Hepatocyte (in vitro differentiated cells): ENCODE measurements around the gene TBX10. TPM values are rescaled to one million over a fixed set of nuclear protein-coding genes. Genes with fewer than 3 reads are reported as not detected.

ENCODE experiments used
- DNase-seq: peaks from one replicate; pipeline ENCODE4 v3.0.0-alpha.2; 2016; ENCODE audit warnings: low spot score
- H2AFZ ChIP-seq: fragments of 200-600 bp; sonication (generic); 2 replicates; pipeline ENCODE4 v1.6.0; 2016; ENCODE audit warnings: antibody characterized with exemption, mild to moderate bottlenecking
- H3K27ac ChIP-seq: fragments of 200-600 bp; sonication (generic); 2 replicates; pipeline ENCODE4 v1.5.1; 2016; ENCODE audit warnings: mild to moderate bottlenecking
- H3K27me3 ChIP-seq: fragments of 200-600 bp; sonication (generic); 2 replicates; pipeline ENCODE4 v1.6.1; 2016
- H3K36me3 ChIP-seq: fragments of 200-600 bp; sonication (generic); replicated peaks from 2 replicates; pipeline ENCODE4 v1.5.1; 2016; ENCODE audit warnings: low read depth; ENCODE audit not compliant: insufficient read depth
- H3K4me1 ChIP-seq: fragments of 200-600 bp; sonication (generic); 2 replicates; pipeline ENCODE4 v1.5.1; 2016; ENCODE audit warnings: mild to moderate bottlenecking, moderate library complexity; ENCODE audit not compliant: insufficient read depth
- H3K4me2 ChIP-seq: fragments of 200-600 bp; sonication (generic); 2 replicates; pipeline ENCODE4 v1.6.0; 2016
- H3K4me3 ChIP-seq: fragments of 200-600 bp; sonication (generic); 2 replicates; pipeline ENCODE4 v1.5.1; 2016; ENCODE audit warnings: mild to moderate bottlenecking
- H3K79me2 ChIP-seq: fragments of 200-600 bp; sonication (generic); 2 replicates; pipeline ENCODE4 v1.6.0; 2017; ENCODE audit warnings: mild to moderate bottlenecking
- H3K9me2 ChIP-seq: fragments of 200-600 bp; sonication (generic); replicated peaks from 2 replicates; pipeline ENCODE4 v1.6.0; 2017; ENCODE audit warnings: mild to moderate bottlenecking; ENCODE audit not compliant: insufficient read depth
- H3K9me3 ChIP-seq: fragments of 200-600 bp; sonication (generic); 2 replicates; pipeline ENCODE4 v1.5.1; 2016; ENCODE audit warnings: low read depth, mild to moderate bottlenecking
- H4K20me1 ChIP-seq: fragments of 200-600 bp; sonication (generic); 2 replicates; pipeline ENCODE4 v1.6.0; 2016; ENCODE audit warnings: mild to moderate bottlenecking; ENCODE audit not compliant: insufficient read depth, poor library complexity, severe bottlenecking
- EZH2 ChIP-seq: fragments of 200-600 bp; sonication (generic); IDR thresholded peaks from 2 replicates; pipeline ENCODE4 v1.6.1; 2016; ENCODE audit warnings: antibody characterized with exemption, mild to moderate bottlenecking, borderline replicate concordance
- EZH2phosphoT487 ChIP-seq: fragments of 200-600 bp; sonication (generic); IDR thresholded peaks from one replicate; pipeline ENCODE4 v1.6.1; 2018; ENCODE audit warnings: antibody characterized with exemption, mild to moderate bottlenecking, low read depth, moderate library complexity; ENCODE audit not compliant: unreplicated experiment, severe bottlenecking
- WGBS: methylation state at CpG from one replicate; pipeline ENCODE4 v1.1.6; 2016; ENCODE audit warnings: low lambda C conversion rate; ENCODE audit errors: missing lambda C conversion rate; 5-methylcytosine and 5-hydroxymethylcytosine counted together
- polyA plus RNA-seq: library from polyadenylated mRNA; unstranded; fragments of >200 nt; fragmentation: Nextera tagmentation; extraction: Ambion mirVana; gene quantifications from 2 replicates; pipeline ENCODE4 v1.2.1, GENCODE V29; 2016
- total RNA-seq: library from RNA; depleted of rRNA; stranded (reverse); fragments of >200 nt; gene quantifications from 2 replicates; pipeline ENCODE4 v1.2.3, GENCODE V29; 2014
- TF ChIP-seq, protein P1 (sequence below): fragments of 200-600 bp; sonication (generic); IDR thresholded peaks from 2 replicates; pipeline ENCODE4 v1.5.1; 2016; ENCODE audit warnings: antibody characterized with exemption, mild to moderate bottlenecking; ENCODE audit not compliant: poor library complexity

Gene TBX10
- total and polyA plus RNA-seq, 2 experiments from 2014 or later, result 0.34 to 0.70 TPM

DNA sequence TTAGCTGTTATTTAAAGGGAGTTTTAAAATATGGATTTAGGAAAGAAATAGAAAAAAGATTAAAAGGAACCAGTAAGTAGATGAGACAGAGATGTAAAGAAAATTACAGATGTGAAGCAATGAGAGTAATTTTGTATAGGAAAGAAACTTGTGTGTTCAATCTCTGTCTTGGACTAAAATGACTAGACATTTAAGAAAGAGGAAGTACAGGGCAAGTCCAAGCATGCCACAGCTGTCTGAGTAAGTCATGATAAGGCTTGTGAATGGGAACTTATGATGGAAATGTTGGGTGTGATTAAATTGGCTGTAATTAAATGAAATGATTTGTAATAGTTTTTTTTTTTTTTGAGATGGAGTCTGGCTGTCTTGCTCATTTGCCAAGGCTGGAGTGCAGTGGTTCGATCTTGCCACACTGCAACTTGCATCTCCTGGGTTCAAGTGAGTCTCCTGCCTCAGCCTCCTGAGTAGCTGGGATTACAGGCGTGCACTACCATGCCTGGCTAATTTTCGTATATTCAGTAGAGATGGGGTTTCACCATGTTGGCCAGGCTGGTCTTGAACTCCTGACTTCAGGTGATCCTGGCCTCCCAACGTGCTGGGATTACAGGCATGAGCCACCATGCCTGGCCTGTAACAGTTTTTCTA is 16.8 kb upstream of the TBX10 start:
- Histone ChIP-seq H3K4me2 (no peak overlapping the region), H3K9me3 (no peaks in the 10 kb centered on the region), H3K9me2 (no peaks in the 10 kb centered on the region), H3K36me3 (no peaks in the 10 kb centered on the region), H3K4me3 (no peak overlapping the region), H3K79me2 (no peaks in the 10 kb centered on the region), H2AFZ (no peak overlapping the region), H3K27ac (no peak overlapping the region), H4K20me1 (no peaks in the 10 kb centered on the region), H3K4me1 (no peaks in the 10 kb centered on the region), H3K27me3 (no peaks in the 10 kb centered on the region)
- no peak for DNase-seq
- TF ChIP-seq EZH2 (no peak), EZH2phosphoT487 (no peak)
- TF ChIP-seq, protein P1, sequence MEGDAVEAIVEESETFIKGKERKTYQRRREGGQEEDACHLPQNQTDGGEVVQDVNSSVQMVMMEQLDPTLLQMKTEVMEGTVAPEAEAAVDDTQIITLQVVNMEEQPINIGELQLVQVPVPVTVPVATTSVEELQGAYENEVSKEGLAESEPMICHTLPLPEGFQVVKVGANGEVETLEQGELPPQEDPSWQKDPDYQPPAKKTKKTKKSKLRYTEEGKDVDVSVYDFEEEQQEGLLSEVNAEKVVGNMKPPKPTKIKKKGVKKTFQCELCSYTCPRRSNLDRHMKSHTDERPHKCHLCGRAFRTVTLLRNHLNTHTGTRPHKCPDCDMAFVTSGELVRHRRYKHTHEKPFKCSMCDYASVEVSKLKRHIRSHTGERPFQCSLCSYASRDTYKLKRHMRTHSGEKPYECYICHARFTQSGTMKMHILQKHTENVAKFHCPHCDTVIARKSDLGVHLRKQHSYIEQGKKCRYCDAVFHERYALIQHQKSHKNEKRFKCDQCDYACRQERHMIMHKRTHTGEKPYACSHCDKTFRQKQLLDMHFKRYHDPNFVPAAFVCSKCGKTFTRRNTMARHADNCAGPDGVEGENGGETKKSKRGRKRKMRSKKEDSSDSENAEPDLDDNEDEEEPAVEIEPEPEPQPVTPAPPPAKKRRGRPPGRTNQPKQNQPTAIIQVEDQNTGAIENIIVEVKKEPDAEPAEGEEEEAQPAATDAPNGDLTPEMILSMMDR, result no peak
- WGBS, result 89% methylated on average over 4 of the region's 4 CpGs

DNA sequence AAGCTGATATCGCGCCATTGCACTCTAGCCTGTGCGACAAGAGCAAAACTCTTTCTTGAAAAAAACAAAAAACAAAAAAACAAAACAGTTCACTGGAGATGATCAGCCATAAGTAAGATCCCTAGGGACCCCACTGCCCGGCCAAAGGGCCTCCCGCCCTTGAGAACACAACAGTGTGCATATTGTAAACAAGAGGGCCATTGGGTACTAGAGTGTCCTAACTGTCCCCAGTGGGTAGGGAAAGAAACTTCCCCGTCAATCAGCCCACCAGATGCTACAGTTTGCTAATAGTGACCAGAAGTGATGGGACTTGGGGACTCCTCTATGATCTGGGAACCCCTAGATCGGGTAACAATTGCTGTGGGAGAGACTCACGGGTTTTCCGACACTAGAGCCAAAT is 14.7 kb upstream of the TBX10 start:
- no peak overlapping the region for H2AFZ ChIP-seq
- H3K36me3 ChIP-seq, result no peaks in the 10 kb centered on the region
- H3K4me3 ChIP-seq, result no peak overlapping the region
- TF ChIP-seq EZH2, result no peak
- TF ChIP-seq EZH2phosphoT487, result no peak
- TF ChIP-seq, protein P1, result no peak
- DNase-seq, result no peak
- no peaks in the 10 kb centered on the region for H3K27me3 ChIP-seq
- H3K9me3 ChIP-seq, result no peaks in the 10 kb centered on the region
- H4K20me1 ChIP-seq, result no peaks in the 10 kb centered on the region
- no peak overlapping the region for H3K4me2 ChIP-seq
- no peaks in the 10 kb centered on the region for H3K9me2 ChIP-seq
- WGBS, result 83% methylated on average over 9 of the region's 9 CpGs
- no peaks in the 10 kb centered on the region for H3K79me2 ChIP-seq
- H3K4me1 ChIP-seq, result no peaks in the 10 kb centered on the region
- H3K27ac ChIP-seq, result no peak overlapping the region

DNA sequence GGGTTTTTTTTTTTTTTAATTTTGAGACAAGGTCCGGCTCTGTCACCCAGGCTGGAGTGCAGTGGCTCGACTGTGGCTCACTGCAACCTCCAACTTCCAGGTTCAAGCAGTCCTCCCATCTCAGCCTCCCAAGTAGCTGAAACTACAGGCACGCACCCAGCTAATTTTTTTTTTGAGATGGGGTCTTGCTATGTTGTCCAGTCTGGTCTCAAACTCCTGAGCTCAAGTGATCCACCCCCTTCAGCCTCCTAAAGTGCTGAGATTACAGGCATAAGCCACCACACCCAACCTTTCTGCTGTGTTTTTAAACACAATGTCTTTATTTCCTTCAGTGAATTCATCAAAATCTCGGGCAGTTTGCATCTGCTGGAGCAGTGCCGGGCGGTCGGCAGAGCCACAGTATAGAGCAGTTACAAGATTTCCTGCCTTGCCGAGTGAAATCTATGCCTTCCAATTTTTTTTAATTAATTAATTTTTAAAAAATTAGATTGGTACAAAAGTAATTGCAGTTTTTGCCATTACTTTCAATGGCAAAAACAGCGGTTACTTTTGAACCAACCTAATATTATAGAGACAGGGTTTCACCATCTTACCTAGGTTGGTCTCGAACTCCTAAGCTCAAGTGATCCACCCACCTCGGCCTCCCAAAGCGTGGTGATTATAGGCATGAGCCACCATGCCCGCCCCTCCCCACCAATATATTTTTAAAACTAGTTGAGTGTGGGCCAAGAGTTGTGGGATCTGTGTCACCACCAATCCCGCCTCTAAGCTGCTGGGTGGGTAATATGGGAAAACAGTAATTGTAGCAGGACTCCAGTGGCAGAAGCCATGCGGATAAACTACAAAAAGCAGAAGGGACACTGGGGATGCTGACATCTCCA is 13.6 kb upstream of the TBX10 start:
- 87% methylated on average over 15 of the region's 15 CpGs for WGBS
- no peak overlapping the region for H2AFZ ChIP-seq
- H3K36me3 ChIP-seq, result no peaks in the 10 kb centered on the region
- no peaks in the 10 kb centered on the region for H3K79me2 ChIP-seq
- H3K27me3 ChIP-seq, result no peaks in the 10 kb centered on the region
- no peak for DNase-seq
- no peak overlapping the region for H3K4me3 ChIP-seq
- H3K9me3 ChIP-seq, result no peaks in the 10 kb centered on the region
- no peak overlapping the region for H3K4me2 ChIP-seq
- TF ChIP-seq EZH2phosphoT487 (no peak), EZH2 (no peak)
- TF ChIP-seq, protein P1, result no peak
- no peaks in the 10 kb centered on the region for H3K4me1 ChIP-seq
- no peak overlapping the region for H3K27ac ChIP-seq
- no peaks in the 10 kb centered on the region for H4K20me1 ChIP-seq
- no peaks in the 10 kb centered on the region for H3K9me2 ChIP-seq
